A549 (cell line): ENCODE measurements around the gene ARHGAP27. TPM values are rescaled to one million over a fixed set of nuclear protein-coding genes. Genes with fewer than 3 reads are reported as not detected.

Experiments
- ATAC-seq, 2 experiments: fragments of 200-7000 bp in 1 of 2; fragments of >200 bp in 1 of 2; cut with Nextera tagmentation in 1 of 2; cut with Tn5 transposase in 1 of 2; 3 replicates each; pipeline versions ENCODE4 v1.8.0 to v1.9.1; 2018 to 2020; ENCODE audit warnings: mild to moderate bottlenecking in 1 of 2, moderate library complexity in 1 of 2
- CTCF ChIA-PET: fragments of 300-600 bp; sonication (Branson Sonifier 250); formaldehyde crosslinking; extraction: SDS; loops from one replicate; lab custom pipeline; 2021; ENCODE audit warnings: antibody characterized with exemption, inconsistent platforms; lab: Yijun Ruan, JAX
- POLR2A ChIA-PET: fragments of 350-600 bp; formaldehyde crosslinking; extraction: SDS; loops from one replicate; lab custom pipeline; 2021; ENCODE audit warnings: antibody characterized with exemption, inconsistent platforms; lab: Yijun Ruan, JAX
- DNase-seq, 2 experiments: peaks; one replicate each; pipeline versions ENCODE4 v3.0.0 to v3.0.0-alpha.2; 2011 to 2016; ENCODE audit warnings: low read depth in 1 of 2, low spot score in 1 of 2
- FAIRE-seq: peaks from 2 replicates; lab custom pipeline; 2011; peaks lifted over from hg19 to GRCh38; lab: Jason Lieb, UNC
- H3K27ac ChIP-seq, 2 experiments: fragments of >200 bp; sonication (Bioruptor Twin); formaldehyde crosslinking; 3 replicates each; pipeline ENCODE4 v1.5.1; 2016 to 2017
- H3K4me1 ChIP-seq: fragments of >200 bp; sonication (Bioruptor Twin); formaldehyde crosslinking; 3 replicates; pipeline ENCODE4 v1.6.1; 2016
- H3K4me2 ChIP-seq: fragments of >200 bp; sonication (Bioruptor Twin); formaldehyde crosslinking; 3 replicates; pipeline ENCODE4 v1.6.1; 2016
- H3K4me3 ChIP-seq: fragments of >200 bp; sonication (Bioruptor Twin); formaldehyde crosslinking; 3 replicates; pipeline ENCODE4 v1.5.1; 2016
- H3K9me3 ChIP-seq: fragments of >200 bp; sonication (Bioruptor Twin); formaldehyde crosslinking; 3 replicates; pipeline ENCODE4 v1.6.1; 2016
- BHLHE40 ChIP-seq: IDR thresholded peaks from 2 replicates; pipeline ENCODE4 v1.6.1; 2012; ENCODE audit warnings: low read depth, low read length, inconsistent platforms
- CBX2 ChIP-seq: fragments of 200-600 bp; sonication (generic); IDR thresholded peaks from 2 replicates; pipeline ENCODE4 v1.6.1; 2016; ENCODE audit warnings: low read depth, mild to moderate bottlenecking, borderline replicate concordance
- CBX8 ChIP-seq: fragments of 200-600 bp; sonication (generic); IDR thresholded peaks from 2 replicates; pipeline ENCODE4 v1.6.1; 2016
- CEBPB ChIP-seq, 2 experiments: fragments of >200 bp in 1 of 2; sonication (Bioruptor Twin) in 1 of 2; formaldehyde crosslinking in 1 of 2; IDR thresholded peaks; 2 replicates each; pipeline ENCODE4 v1.6.1; 2012 to 2016
- ESRRA ChIP-seq: fragments of 150-350 bp; IDR thresholded peaks from 2 replicates; pipeline ENCODE4 v1.6.1; 2014; ENCODE audit warnings: mild to moderate bottlenecking, low read length, borderline replicate concordance
- FOSB ChIP-seq: fragments of 250-450 bp; sonication (Bioruptor Pico); IDR thresholded peaks from 2 replicates; pipeline ENCODE4 v1.5.0; 2020; ENCODE audit warnings: mild to moderate bottlenecking, moderate library complexity
- FOXS1 ChIP-seq: fragments of 250-450 bp; sonication (Bioruptor Pico); IDR thresholded peaks from 2 replicates; pipeline ENCODE4 v1.5.0; 2020; ENCODE audit warnings: mild to moderate bottlenecking, moderate library complexity
- HEYL ChIP-seq: fragments of 250-450 bp; sonication (Bioruptor Pico); IDR thresholded peaks from 2 replicates; pipeline ENCODE4 v1.8.0; 2021; ENCODE audit warnings: mild to moderate bottlenecking, moderate library complexity
- HOXB13 ChIP-seq: fragments of 250-450 bp; sonication (Bioruptor Pico); IDR thresholded peaks from 2 replicates; pipeline ENCODE4 v1.5.0; 2020; ENCODE audit warnings: low read depth, mild to moderate bottlenecking, moderate library complexity
- JUNB ChIP-seq: fragments of >200 bp; sonication (Bioruptor Twin); formaldehyde crosslinking; IDR thresholded peaks from 2 replicates; pipeline ENCODE4 v1.6.1; 2016
- KDM1A ChIP-seq: fragments of 200-600 bp; sonication (generic); IDR thresholded peaks from 2 replicates; pipeline ENCODE4 v1.6.1; 2016; ENCODE audit warnings: low read depth, mild to moderate bottlenecking
- MAFK ChIP-seq: fragments of 450-650 bp; IDR thresholded peaks from 2 replicates; pipeline ENCODE4 v1.6.1; 2014; ENCODE audit not compliant: partially characterized antibody
- MAZ ChIP-seq: fragments of 150-350 bp; IDR thresholded peaks from 2 replicates; pipeline ENCODE4 v1.6.1; 2014; ENCODE audit warnings: antibody characterized with exemption, low read depth, low read length, borderline replicate concordance
- NFE2L2 ChIP-seq: fragments of 150-350 bp; conservative IDR thresholded peaks from 2 replicates; pipeline ENCODE4 v1.6.1; 2014; ENCODE audit warnings: low read length
- NPAS2 ChIP-seq: fragments of 250-450 bp; sonication (Bioruptor Pico); IDR thresholded peaks from 2 replicates; pipeline ENCODE4 v1.8.0; 2022; ENCODE audit warnings: mild to moderate bottlenecking, moderate library complexity, borderline replicate concordance
- POLR2A ChIP-seq: IDR thresholded peaks from 2 replicates; pipeline ENCODE4 v1.6.1; 2012; ENCODE audit warnings: mild to moderate bottlenecking, low read length
- RAD21 ChIP-seq, 2 experiments: fragments of >200 bp in 1 of 2; sonication (Bioruptor Twin) in 1 of 2; formaldehyde crosslinking in 1 of 2; IDR thresholded peaks in 1 of 2; conservative IDR thresholded peaks in 1 of 2; 2 replicates in 1 of 2; 3 replicates in 1 of 2; pipeline ENCODE4 v1.6.1; 2012 to 2018; ENCODE audit warnings: inconsistent platforms in 1 of 2
- RARB ChIP-seq: fragments of 250-450 bp; sonication (Bioruptor Pico); IDR thresholded peaks from 2 replicates; pipeline ENCODE4 v1.8.0; 2021; ENCODE audit warnings: mild to moderate bottlenecking, moderate library complexity
- RCOR1 ChIP-seq: fragments of 150-350 bp; IDR thresholded peaks from 2 replicates; pipeline ENCODE4 v1.6.1; 2014; ENCODE audit warnings: antibody characterized with exemption, low read length, low read depth
- RFX5 ChIP-seq: fragments of 450-650 bp; IDR thresholded peaks from 2 replicates; pipeline ENCODE4 v1.7.1; 2014; ENCODE audit warnings: antibody characterized with exemption, mild to moderate bottlenecking, moderate library complexity
- SMC3 ChIP-seq: fragments of >200 bp; sonication (Bioruptor Twin); formaldehyde crosslinking; IDR thresholded peaks from 3 replicates; pipeline ENCODE4 v1.6.1; 2018; ENCODE audit warnings: inconsistent platforms
- TFCP2L1 ChIP-seq: fragments of 250-450 bp; sonication (Bioruptor Pico); IDR thresholded peaks from 2 replicates; pipeline ENCODE4 v1.5.0; 2021; ENCODE audit warnings: mild to moderate bottlenecking
- TP53 ChIP-seq: fragments of 250-450 bp; sonication (Bioruptor Pico); IDR thresholded peaks from 2 replicates; pipeline ENCODE4 v1.5.0; 2021; ENCODE audit warnings: mild to moderate bottlenecking, moderate library complexity
- ZNF302 ChIP-seq: fragments of 250-450 bp; sonication (Bioruptor Pico); IDR thresholded peaks from 2 replicates; pipeline ENCODE4 v1.9.0; 2021; ENCODE audit warnings: inconsistent platforms, mild to moderate bottlenecking, moderate library complexity
- WGBS: methylation state at CpG from one replicate; pipeline ENCODE4 v1.1.6; 2017; ENCODE audit errors: missing lambda C conversion rate; 5-methylcytosine and 5-hydroxymethylcytosine counted together
- polyA plus RNA-seq, 4 experiments: library from polyadenylated mRNA; depleted of rRNA in 3 of 4; stranded (reverse); fragments of >200 nt; fragmentation: RNase III in 1 of 4; extraction: RNeasy Plus Mini Kit Qiagen cat#74134 plus additional on column Dnase treatment in 1 of 4; gene quantifications; 2 replicates in 3 of 4; 3 replicates in 1 of 4; pipeline ENCODE4 v1.2.3, GENCODE V29; 2011 to 2017
- TF ChIP-seq, protein P1 (sequence below): fragments of 250-450 bp; sonication (Bioruptor Pico); IDR thresholded peaks from 2 replicates; pipeline ENCODE4 v1.5.0; 2021; ENCODE audit warnings: mild to moderate bottlenecking, moderate library complexity, borderline replicate concordance
- TF ChIP-seq, protein P2 (sequence below): fragments of >200 bp; sonication (Bioruptor Twin); formaldehyde crosslinking; IDR thresholded peaks from 3 replicates; pipeline ENCODE4 v1.5.1; 2016
- TF ChIP-seq, protein P3 (sequence below): IDR thresholded peaks from 2 replicates; pipeline ENCODE4 v1.6.1; 2012; ENCODE audit warnings: low read depth, borderline replicate concordance
- TF ChIP-seq, protein P4 (sequence below): fragments of 200-600 bp; sonication (generic); IDR thresholded peaks from 2 replicates; pipeline ENCODE4 v1.6.1; 2016; ENCODE audit warnings: antibody characterized with exemption, mild to moderate bottlenecking, moderate library complexity

ARHGAP27 gene
- polyA plus RNA-seq, 2 of the 4 experiments (the other 2 are of a cell fraction), result 10.0 to 16.4 TPM

DNA sequence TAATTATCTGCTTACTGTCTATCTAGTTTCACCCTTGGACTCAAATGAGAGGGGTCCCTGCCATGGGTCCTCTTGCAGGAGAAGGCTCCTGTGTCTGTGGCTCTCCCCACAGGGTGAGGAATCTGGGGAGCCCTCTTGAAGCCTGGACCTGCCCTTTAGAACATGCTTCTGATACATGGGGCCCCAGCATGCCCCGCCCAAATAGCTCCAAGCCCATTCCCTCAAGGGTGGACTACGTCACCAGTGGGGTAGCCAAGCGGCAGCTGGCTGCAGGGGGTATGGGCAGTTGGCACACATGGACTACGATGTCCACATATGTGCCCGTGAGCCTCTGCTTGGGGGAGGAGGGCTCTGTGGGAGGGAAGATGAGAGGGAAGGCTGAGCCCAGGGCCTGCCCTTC lies 39.3 kb downstream of the ARHGAP27 start:
- no peaks in the 10 kb centered on the region for H3K9me3 ChIP-seq
- CTCF ChIA-PET, result interaction anchor here (0.6 to 25.8 kb wide), 21 partner anchors 8 to 867 kb away, joined by 3 to 1120 read pairs (median 10); partner anchors contain the start of genes ACBD4, ARHGAP27, FMNL1 and MAP3K14
- FAIRE-seq, result no peak
- WGBS, result 88% methylated on average over 5 of the region's 5 CpGs
- no peak for TF ChIP-seq FOXS1 (CRISPR knock-in tag)
- TF ChIP-seq NFE2L2, result no peak
- no peak for TF ChIP-seq RCOR1
- TF ChIP-seq HOXB13, result no peak
- TF ChIP-seq, protein P1, sequence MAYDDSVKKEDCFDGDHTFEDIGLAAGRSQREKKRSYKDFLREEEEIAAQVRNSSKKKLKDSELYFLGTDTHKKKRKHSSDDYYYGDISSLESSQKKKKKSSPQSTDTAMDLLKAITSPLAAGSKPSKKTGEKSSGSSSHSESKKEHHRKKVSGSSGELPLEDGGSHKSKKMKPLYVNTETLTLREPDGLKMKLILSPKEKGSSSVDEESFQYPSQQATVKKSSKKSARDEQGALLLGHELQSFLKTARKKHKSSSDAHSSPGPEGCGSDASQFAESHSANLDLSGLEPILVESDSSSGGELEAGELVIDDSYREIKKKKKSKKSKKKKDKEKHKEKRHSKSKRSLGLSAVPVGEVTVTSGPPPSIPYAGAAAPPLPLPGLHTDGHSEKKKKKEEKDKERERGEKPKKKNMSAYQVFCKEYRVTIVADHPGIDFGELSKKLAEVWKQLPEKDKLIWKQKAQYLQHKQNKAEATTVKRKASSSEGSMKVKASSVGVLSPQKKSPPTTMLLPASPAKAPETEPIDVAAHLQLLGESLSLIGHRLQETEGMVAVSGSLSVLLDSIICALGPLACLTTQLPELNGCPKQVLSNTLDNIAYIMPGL (CRISPR knock-in tag), result no peak
- TF ChIP-seq, protein P2, sequence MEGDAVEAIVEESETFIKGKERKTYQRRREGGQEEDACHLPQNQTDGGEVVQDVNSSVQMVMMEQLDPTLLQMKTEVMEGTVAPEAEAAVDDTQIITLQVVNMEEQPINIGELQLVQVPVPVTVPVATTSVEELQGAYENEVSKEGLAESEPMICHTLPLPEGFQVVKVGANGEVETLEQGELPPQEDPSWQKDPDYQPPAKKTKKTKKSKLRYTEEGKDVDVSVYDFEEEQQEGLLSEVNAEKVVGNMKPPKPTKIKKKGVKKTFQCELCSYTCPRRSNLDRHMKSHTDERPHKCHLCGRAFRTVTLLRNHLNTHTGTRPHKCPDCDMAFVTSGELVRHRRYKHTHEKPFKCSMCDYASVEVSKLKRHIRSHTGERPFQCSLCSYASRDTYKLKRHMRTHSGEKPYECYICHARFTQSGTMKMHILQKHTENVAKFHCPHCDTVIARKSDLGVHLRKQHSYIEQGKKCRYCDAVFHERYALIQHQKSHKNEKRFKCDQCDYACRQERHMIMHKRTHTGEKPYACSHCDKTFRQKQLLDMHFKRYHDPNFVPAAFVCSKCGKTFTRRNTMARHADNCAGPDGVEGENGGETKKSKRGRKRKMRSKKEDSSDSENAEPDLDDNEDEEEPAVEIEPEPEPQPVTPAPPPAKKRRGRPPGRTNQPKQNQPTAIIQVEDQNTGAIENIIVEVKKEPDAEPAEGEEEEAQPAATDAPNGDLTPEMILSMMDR, result no peak
- no peak for TF ChIP-seq FOSB (CRISPR knock-in tag)
- TF ChIP-seq CBX8, result no peak
- no peak for TF ChIP-seq BHLHE40
- TF ChIP-seq JUNB, result no peak
- TF ChIP-seq TFCP2L1 (CRISPR knock-in tag), result no peak
- no peak for TF ChIP-seq SMC3
- no peak for TF ChIP-seq MAZ
- no peak for TF ChIP-seq KDM1A
- no peak for TF ChIP-seq ESRRA
- TF ChIP-seq RFX5, result no peak
- TF ChIP-seq, all 56 proteins: peak for 0
- no peak overlapping the region for H3K4me3 ChIP-seq
- POLR2A ChIA-PET, result no interaction called here
- H3K27ac ChIP-seq, result no peak overlapping the region
- no peak for DNase-seq
- H3K4me2 ChIP-seq, result no peak overlapping the region
- no peak for ATAC-seq
- H3K4me1 ChIP-seq, result 0 out of 3 replicates have a peak, but pooled peaks cover 3% of the 10 kb centered on the region

DNA sequence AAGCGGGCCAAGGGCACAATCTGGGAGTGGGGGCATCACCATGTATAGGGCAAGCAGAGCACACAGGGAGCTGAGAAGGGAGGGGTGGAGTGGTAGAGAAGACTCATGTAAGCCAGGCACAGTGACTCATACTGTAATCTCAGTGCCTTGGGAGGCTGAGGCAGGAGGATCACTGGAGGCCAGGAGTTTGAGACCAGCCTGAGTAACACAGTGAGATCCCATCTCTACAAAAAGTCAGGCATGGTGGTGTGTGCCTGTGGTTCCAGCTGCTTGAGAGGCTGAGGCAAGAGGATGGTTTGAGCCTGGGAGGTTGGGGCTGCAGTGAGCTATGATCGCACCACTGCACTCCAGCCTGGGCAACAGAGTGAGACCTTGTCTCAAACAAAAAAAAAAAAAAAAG lies 40.8 kb downstream of the ARHGAP27 start:
- ChIA-PET POLR2A (no interaction called here), CTCF (interaction anchor here (1.0 to 25.8 kb wide), 16 partner anchors 10 to 558 kb away, joined by 3 to 1120 read pairs (median 8); partner anchors contain the start of genes ACBD4, FMNL1, MAP3K14 and SPATA32)
- TF ChIP-seq RCOR1 (no peak), ESRRA (no peak), POLR2A (no peak), ZNF302 (no peak), RAD21 (conservative IDR thresholded peaks at IDR 0.05 in 1 of 2, IDR thresholded peaks at IDR 0.05 in 1 of 2) (no peak), MAFK (no peak), CBX2 (no peak), MAZ (no peak), TP53 (CRISPR knock-in tag) (no peak), RARB (CRISPR knock-in tag) (no peak), CEBPB (IDR thresholded peaks at IDR 0.05) (no peak), NPAS2 (CRISPR knock-in tag) (no peak), HEYL (CRISPR knock-in tag) (no peak)
- TF ChIP-seq, protein P2, result no peak
- TF ChIP-seq, protein P3, sequence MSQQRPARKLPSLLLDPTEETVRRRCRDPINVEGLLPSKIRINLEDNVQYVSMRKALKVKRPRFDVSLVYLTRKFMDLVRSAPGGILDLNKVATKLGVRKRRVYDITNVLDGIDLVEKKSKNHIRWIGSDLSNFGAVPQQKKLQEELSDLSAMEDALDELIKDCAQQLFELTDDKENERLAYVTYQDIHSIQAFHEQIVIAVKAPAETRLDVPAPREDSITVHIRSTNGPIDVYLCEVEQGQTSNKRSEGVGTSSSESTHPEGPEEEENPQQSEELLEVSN, result no peak
- TF ChIP-seq, protein P4, sequence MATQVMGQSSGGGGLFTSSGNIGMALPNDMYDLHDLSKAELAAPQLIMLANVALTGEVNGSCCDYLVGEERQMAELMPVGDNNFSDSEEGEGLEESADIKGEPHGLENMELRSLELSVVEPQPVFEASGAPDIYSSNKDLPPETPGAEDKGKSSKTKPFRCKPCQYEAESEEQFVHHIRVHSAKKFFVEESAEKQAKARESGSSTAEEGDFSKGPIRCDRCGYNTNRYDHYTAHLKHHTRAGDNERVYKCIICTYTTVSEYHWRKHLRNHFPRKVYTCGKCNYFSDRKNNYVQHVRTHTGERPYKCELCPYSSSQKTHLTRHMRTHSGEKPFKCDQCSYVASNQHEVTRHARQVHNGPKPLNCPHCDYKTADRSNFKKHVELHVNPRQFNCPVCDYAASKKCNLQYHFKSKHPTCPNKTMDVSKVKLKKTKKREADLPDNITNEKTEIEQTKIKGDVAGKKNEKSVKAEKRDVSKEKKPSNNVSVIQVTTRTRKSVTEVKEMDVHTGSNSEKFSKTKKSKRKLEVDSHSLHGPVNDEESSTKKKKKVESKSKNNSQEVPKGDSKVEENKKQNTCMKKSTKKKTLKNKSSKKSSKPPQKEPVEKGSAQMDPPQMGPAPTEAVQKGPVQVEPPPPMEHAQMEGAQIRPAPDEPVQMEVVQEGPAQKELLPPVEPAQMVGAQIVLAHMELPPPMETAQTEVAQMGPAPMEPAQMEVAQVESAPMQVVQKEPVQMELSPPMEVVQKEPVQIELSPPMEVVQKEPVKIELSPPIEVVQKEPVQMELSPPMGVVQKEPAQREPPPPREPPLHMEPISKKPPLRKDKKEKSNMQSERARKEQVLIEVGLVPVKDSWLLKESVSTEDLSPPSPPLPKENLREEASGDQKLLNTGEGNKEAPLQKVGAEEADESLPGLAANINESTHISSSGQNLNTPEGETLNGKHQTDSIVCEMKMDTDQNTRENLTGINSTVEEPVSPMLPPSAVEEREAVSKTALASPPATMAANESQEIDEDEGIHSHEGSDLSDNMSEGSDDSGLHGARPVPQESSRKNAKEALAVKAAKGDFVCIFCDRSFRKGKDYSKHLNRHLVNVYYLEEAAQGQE, result no peak

More for the DNA sequence above, 40.8 kb downstream of the ARHGAP27 start:
- Histone ChIP-seq H3K4me3 (no peak overlapping the region), H3K27ac (no peak overlapping the region), H3K4me1 (0 out of 3 replicates have a peak, but pooled peaks cover 3% of the 10 kb centered on the region), H3K4me2 (no peak overlapping the region), H3K9me3 (no peaks in the 10 kb centered on the region)
- ATAC-seq, result no peak
- WGBS, result 98% methylated on average over 2 of the region's 2 CpGs
- no peak for DNase-seq
- FAIRE-seq, result no peak
